Trophoblast cell (in vitro differentiated cells and primary cell): Measurements from ENCODE around the gene GSK3B.

Experiments
- DNase-seq, 2 donors: peaks; one replicate each; pipeline ENCODE4 v3.0.0-alpha.2; 2016
- H2AFZ ChIP-seq: 2 replicates; pipeline ENCODE4 v1.6.1; 2013; ENCODE audit warnings: low read length, moderate library complexity, mild to moderate bottlenecking; ENCODE audit not compliant: insufficient read depth, poor library complexity
- H2AK5ac ChIP-seq: 2 replicates; pipeline ENCODE4 v1.6.1; 2013; ENCODE audit warnings: mild to moderate bottlenecking, low read length
- H2BK120ac ChIP-seq: 2 replicates; pipeline ENCODE4 v1.6.1; 2013; ENCODE audit warnings: low read length, mild to moderate bottlenecking, moderate library complexity; ENCODE audit not compliant: insufficient read depth, poor library complexity
- H2BK12ac ChIP-seq: 2 replicates; pipeline ENCODE4 v1.6.1; 2013; ENCODE audit warnings: mild to moderate bottlenecking, low read length, moderate library complexity
- H2BK5ac ChIP-seq: 2 replicates; pipeline ENCODE4 v1.6.1; 2013; ENCODE audit warnings: low read length, low read depth, moderate library complexity, mild to moderate bottlenecking; ENCODE audit not compliant: poor library complexity
- H3K14ac ChIP-seq: 2 replicates; pipeline ENCODE4 v1.6.1; 2013; ENCODE audit warnings: mild to moderate bottlenecking, low read length
- H3K18ac ChIP-seq: 2 replicates; pipeline ENCODE4 v1.6.1; 2013; ENCODE audit warnings: mild to moderate bottlenecking, low read length
- H3K23ac ChIP-seq: 2 replicates; pipeline ENCODE4 v1.6.1; 2013; ENCODE audit warnings: low read length
- H3K27ac ChIP-seq: 2 replicates; pipeline ENCODE4 v1.5.1; 2013; ENCODE audit warnings: low read depth, mild to moderate bottlenecking, inconsistent platforms, low read length, moderate library complexity
- H3K27me3 ChIP-seq: 2 replicates; pipeline ENCODE4 v1.6.1; 2013; ENCODE audit warnings: inconsistent platforms, mild to moderate bottlenecking, low read length, moderate library complexity; ENCODE audit not compliant: insufficient read depth
- H3K36me3 ChIP-seq, 2 experiments: 1 replicate in 1 of 2; 2 replicates in 1 of 2; pipeline ENCODE4 v1.6.1; 2013; ENCODE audit warnings: low read length in 2 of 2, mild to moderate bottlenecking in 2 of 2, moderate library complexity in 1 of 2; ENCODE audit not compliant: insufficient read depth in 2 of 2, control insufficient read depth in 1 of 2
- H3K4ac ChIP-seq: 2 replicates; pipeline ENCODE4 v1.6.1; 2013; ENCODE audit warnings: low read depth, mild to moderate bottlenecking, low read length, moderate library complexity
- H3K4me1 ChIP-seq, 2 experiments: 1 replicate in 1 of 2; 2 replicates in 1 of 2; pipeline ENCODE4 v1.6.1; 2013; ENCODE audit warnings: low read length in 2 of 2, mild to moderate bottlenecking in 2 of 2, moderate library complexity in 1 of 2; ENCODE audit not compliant: insufficient read depth in 2 of 2, control insufficient read depth in 1 of 2
- H3K4me2 ChIP-seq: 2 replicates; pipeline ENCODE4 v1.6.1; 2013; ENCODE audit warnings: inconsistent platforms, mild to moderate bottlenecking, low read length, moderate library complexity
- H3K4me3 ChIP-seq: 2 replicates; pipeline ENCODE4 v1.5.1; 2013; ENCODE audit warnings: mild to moderate bottlenecking, low read depth, low read length, inconsistent platforms
- H3K79me1 ChIP-seq: one replicate; pipeline ENCODE4 v1.6.1; 2013; ENCODE audit warnings: low read length
- H3K79me2 ChIP-seq: 2 replicates; pipeline ENCODE4 v1.6.1; 2013; ENCODE audit warnings: low read length, mild to moderate bottlenecking; ENCODE audit not compliant: control insufficient read depth, insufficient read depth, poor library complexity
- H3K9ac ChIP-seq: 2 replicates; pipeline ENCODE4 v1.6.1; 2013; ENCODE audit warnings: mild to moderate bottlenecking, low read length
- H3K9me3 ChIP-seq: 2 replicates; pipeline ENCODE4 v1.6.1; 2013; ENCODE audit warnings: low read depth, mild to moderate bottlenecking, control low read depth, inconsistent platforms, low read length; ENCODE audit not compliant: insufficient read depth
- H4K12ac ChIP-seq: 2 replicates; pipeline ENCODE4 v1.6.1; 2013; ENCODE audit warnings: low read depth, mild to moderate bottlenecking, low read length, moderate library complexity
- H4K8ac ChIP-seq: 2 replicates; pipeline ENCODE4 v1.6.1; 2013; ENCODE audit warnings: low read depth, mild to moderate bottlenecking, low read length, moderate library complexity
- H4K91ac ChIP-seq: one replicate; pipeline ENCODE4 v1.6.1; 2013; ENCODE audit warnings: low read depth, mild to moderate bottlenecking, low read length, moderate library complexity
- WGBS: extraction: QIAGEN DNeasy Blood & Tissue Kit; methylation state at CpG from one replicate; pipeline ENCODE4 v1.1.7; 2013; ENCODE audit warnings: missing lambda C conversion rate; ENCODE audit not compliant: insufficient read length, insufficient coverage; ENCODE audit errors: extremely low coverage; 5-methylcytosine and 5-hydroxymethylcytosine counted together

The GSK3B gene

GRCh38 chr3:119834754-119835370 is 259.4 kb downstream of the GSK3B start:
- Histone ChIP-seq H4K12ac (no peak overlapping the region), H2BK12ac (no peak overlapping the region), H3K27ac (no peak overlapping the region), H3K36me3 (peaks cover 2 to 5% of the 10 kb centered on the region in 2 experiments), H2AFZ (no peak overlapping the region), H3K4me3 (no peak overlapping the region), H3K9me3 (no peaks in the 10 kb centered on the region), H3K23ac (no peak overlapping the region), H3K79me1 (peaks cover 2% of the 10 kb centered on the region), H3K79me2 (no peaks in the 10 kb centered on the region), H3K9ac (no peak overlapping the region), H3K14ac (no peak overlapping the region), H3K4ac (no peak overlapping the region), H2AK5ac (no peak overlapping the region), H4K8ac (no peak overlapping the region), H3K27me3 (no peaks in the 10 kb centered on the region), H3K4me1 (peaks cover 2 to 5% of the 10 kb centered on the region in 2 experiments), H3K18ac (no peak overlapping the region), H3K4me2 (no peak overlapping the region), H2BK5ac (no peak overlapping the region), H2BK120ac (no peak overlapping the region), H4K91ac (no peak overlapping the region)
- DNase-seq, result no peak
- WGBS, result no CpG with 5 or more reads among the region's 2 CpGs

DNA sequence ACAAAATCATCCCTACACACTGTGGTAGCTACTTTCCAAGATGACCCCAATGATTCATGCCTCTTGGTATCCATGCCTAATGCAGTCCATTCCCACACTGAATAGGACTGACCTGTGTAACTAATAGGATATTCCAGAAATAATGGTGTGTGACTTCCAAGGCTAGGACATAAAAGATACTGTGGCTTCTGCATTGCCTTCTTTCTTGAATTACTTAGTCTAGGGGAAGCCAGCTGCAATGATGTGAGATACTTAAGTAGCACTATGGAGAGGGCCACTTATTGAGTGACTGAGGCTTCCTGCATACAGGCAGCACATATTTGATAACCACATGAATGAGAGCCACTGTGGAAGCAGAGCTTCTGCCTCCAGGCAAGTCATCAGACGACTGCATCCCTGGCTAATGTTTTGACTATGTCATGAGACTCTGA is 262.3 kb downstream of the GSK3B start:
- Histone ChIP-seq H3K9ac (no peak overlapping the region), H3K4me2 (peak overlapping the region; percentile 0), H3K4me3 (no peak overlapping the region), H3K4me1 (peaks cover 2 to 5% of the 10 kb centered on the region in 2 experiments), H2BK120ac (no peak overlapping the region), H3K4ac (no peak overlapping the region), H3K23ac (no peak overlapping the region), H3K14ac (no peak overlapping the region), H3K9me3 (no peaks in the 10 kb centered on the region), H3K36me3 (peaks cover 0 to under 1% of the 10 kb centered on the region in 2 experiments), H2BK12ac (no peak overlapping the region), H2AK5ac (no peak overlapping the region), H4K91ac (no peak overlapping the region), H3K79me1 (peaks cover 2% of the 10 kb centered on the region), H2AFZ (no peak overlapping the region), H3K18ac (no peak overlapping the region), H3K79me2 (no peaks in the 10 kb centered on the region), H4K12ac (no peak overlapping the region), H2BK5ac (no peak overlapping the region), H3K27ac (peak overlapping the region; percentile 35), H3K27me3 (no peaks in the 10 kb centered on the region), H4K8ac (no peak overlapping the region)
- DNase-seq, result peak in 1 of 2 donors; percentile 29
- no CpG with 5 or more reads among the region's 1 CpG for WGBS

DNA sequence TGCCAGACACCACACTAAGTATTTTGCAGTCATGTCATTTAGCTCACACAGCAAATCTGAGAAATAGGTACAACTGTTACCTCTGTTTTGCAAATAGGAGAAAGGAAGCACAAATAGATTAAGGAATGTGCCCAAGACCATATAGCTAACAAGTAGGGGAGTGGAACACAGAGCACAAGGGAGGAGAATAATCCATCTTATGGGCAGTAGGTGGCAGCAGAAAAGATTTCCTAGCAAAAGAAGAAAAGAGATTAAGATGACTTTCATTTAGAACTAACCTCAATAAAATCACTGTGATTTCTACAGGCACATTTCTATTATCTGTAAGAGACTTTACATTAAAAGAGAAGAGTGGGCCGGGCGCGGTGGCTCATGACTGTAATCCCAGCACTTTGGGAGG is 263.2 kb downstream of the GSK3B start:
- no peak overlapping the region for H2BK5ac ChIP-seq
- H3K9me3 ChIP-seq, result no peaks in the 10 kb centered on the region
- H4K12ac ChIP-seq, result no peak overlapping the region
- H4K8ac ChIP-seq, result no peak overlapping the region
- no peaks in the 10 kb centered on the region for H3K79me2 ChIP-seq
- H3K9ac ChIP-seq, result no peak overlapping the region
- DNase-seq, result no peak
- WGBS, result no CpG with 5 or more reads among the region's 3 CpGs
- H4K91ac ChIP-seq, result no peak overlapping the region
- H3K79me1 ChIP-seq, result peaks cover 2% of the 10 kb centered on the region
- H3K4me2 ChIP-seq, result no peak overlapping the region
- no peaks in the 10 kb centered on the region for H3K27me3 ChIP-seq
- H3K18ac ChIP-seq, result no peak overlapping the region
- H3K4ac ChIP-seq, result no peak overlapping the region
- no peak overlapping the region for H3K14ac ChIP-seq
- H3K4me3 ChIP-seq, result no peak overlapping the region
- H2BK120ac ChIP-seq, result no peak overlapping the region
- peaks cover 2 to 5% of the 10 kb centered on the region in 2 experiments for H3K4me1 ChIP-seq
- H2BK12ac ChIP-seq, result no peak overlapping the region
- no peak overlapping the region for H2AK5ac ChIP-seq
- peaks cover 0 to 6% of the 10 kb centered on the region in 2 experiments for H3K36me3 ChIP-seq
- H3K27ac ChIP-seq, result no peak overlapping the region
- no peak overlapping the region for H2AFZ ChIP-seq
- H3K23ac ChIP-seq, result no peak overlapping the region

DNA sequence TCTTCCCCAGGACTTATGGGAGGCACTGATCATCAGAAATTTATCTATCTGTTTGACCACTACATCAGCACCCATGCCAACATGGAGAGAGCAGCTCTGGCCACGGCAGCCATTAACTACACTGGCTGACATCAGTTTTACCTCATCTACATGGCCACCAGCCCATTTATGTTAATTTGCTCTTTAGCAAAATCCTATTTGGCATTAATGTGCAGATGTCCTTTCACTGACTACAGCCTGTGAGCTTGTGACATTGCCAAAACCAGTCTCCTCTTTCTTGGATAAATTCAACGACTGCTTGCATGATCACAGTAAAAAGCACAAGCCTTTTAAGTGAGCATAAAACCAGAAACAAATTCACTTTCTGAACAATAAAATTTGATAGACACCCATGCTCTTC is 264.8 kb downstream of the GSK3B start:
- H2AK5ac ChIP-seq, result no peak overlapping the region
- no peak overlapping the region for H3K4me2 ChIP-seq
- H3K18ac ChIP-seq, result no peak overlapping the region
- H3K9ac ChIP-seq, result no peak overlapping the region
- H2BK12ac ChIP-seq, result no peak overlapping the region
- H3K4me3 ChIP-seq, result no peak overlapping the region
- H3K14ac ChIP-seq, result no peak overlapping the region
- peaks cover 2% of the 10 kb centered on the region for H3K79me1 ChIP-seq
- H3K27me3 ChIP-seq, result no peaks in the 10 kb centered on the region
- no peak overlapping the region for H4K12ac ChIP-seq
- H3K9me3 ChIP-seq, result no peaks in the 10 kb centered on the region
- no peak for DNase-seq
- no peak overlapping the region for H3K27ac ChIP-seq
- H3K4ac ChIP-seq, result peak overlapping the region; percentile 9
- no peak overlapping the region for H4K91ac ChIP-seq
- H3K36me3 ChIP-seq, result peaks cover 4 to 13% of the 10 kb centered on the region in 2 experiments
- no peak overlapping the region for H2BK120ac ChIP-seq
- no peak overlapping the region for H2AFZ ChIP-seq
- no peak overlapping the region for H4K8ac ChIP-seq
- no CpG with 5 or more reads among the region's 2 CpGs for WGBS
- no peaks in the 10 kb centered on the region for H3K79me2 ChIP-seq
- peaks cover 2 to 3% of the 10 kb centered on the region in 2 experiments for H3K4me1 ChIP-seq
- no peak overlapping the region for H3K23ac ChIP-seq
- no peak overlapping the region for H2BK5ac ChIP-seq
